A673 (cell line): Measurements from ENCODE around the gene PAX4.

Experiments used
- EZH2 ChIP-seq: fragments of 200-600 bp; sonication (generic); IDR thresholded peaks from 2 replicates; pipeline ENCODE4 v1.6.1; 2017; ENCODE audit warnings: borderline replicate concordance, low read depth, mild to moderate bottlenecking, mixed read lengths, antibody characterized with exemption, low read length; ENCODE audit not compliant: poor library complexity, severe bottlenecking
- TF ChIP-seq, protein P1 (sequence below): fragments of 300-800, 200-600 bp; sonication (generic); conservative IDR thresholded peaks from 2 replicates; pipeline ENCODE4 v1.5.1; 2017; ENCODE audit warnings: low read depth, mild to moderate bottlenecking, antibody characterized with exemption, low read length, moderate library complexity, mixed read lengths

- TF ChIP-seq, protein P1, sequence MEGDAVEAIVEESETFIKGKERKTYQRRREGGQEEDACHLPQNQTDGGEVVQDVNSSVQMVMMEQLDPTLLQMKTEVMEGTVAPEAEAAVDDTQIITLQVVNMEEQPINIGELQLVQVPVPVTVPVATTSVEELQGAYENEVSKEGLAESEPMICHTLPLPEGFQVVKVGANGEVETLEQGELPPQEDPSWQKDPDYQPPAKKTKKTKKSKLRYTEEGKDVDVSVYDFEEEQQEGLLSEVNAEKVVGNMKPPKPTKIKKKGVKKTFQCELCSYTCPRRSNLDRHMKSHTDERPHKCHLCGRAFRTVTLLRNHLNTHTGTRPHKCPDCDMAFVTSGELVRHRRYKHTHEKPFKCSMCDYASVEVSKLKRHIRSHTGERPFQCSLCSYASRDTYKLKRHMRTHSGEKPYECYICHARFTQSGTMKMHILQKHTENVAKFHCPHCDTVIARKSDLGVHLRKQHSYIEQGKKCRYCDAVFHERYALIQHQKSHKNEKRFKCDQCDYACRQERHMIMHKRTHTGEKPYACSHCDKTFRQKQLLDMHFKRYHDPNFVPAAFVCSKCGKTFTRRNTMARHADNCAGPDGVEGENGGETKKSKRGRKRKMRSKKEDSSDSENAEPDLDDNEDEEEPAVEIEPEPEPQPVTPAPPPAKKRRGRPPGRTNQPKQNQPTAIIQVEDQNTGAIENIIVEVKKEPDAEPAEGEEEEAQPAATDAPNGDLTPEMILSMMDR = no peak
- no peak for TF ChIP-seq EZH2
Observed at GRCh38 chr7:127591591-127591990, 26.4 kb downstream of the PAX4 start.
